ENCODE data around the gene TRIM47.

- TF ChIP-seq, protein P1, sequence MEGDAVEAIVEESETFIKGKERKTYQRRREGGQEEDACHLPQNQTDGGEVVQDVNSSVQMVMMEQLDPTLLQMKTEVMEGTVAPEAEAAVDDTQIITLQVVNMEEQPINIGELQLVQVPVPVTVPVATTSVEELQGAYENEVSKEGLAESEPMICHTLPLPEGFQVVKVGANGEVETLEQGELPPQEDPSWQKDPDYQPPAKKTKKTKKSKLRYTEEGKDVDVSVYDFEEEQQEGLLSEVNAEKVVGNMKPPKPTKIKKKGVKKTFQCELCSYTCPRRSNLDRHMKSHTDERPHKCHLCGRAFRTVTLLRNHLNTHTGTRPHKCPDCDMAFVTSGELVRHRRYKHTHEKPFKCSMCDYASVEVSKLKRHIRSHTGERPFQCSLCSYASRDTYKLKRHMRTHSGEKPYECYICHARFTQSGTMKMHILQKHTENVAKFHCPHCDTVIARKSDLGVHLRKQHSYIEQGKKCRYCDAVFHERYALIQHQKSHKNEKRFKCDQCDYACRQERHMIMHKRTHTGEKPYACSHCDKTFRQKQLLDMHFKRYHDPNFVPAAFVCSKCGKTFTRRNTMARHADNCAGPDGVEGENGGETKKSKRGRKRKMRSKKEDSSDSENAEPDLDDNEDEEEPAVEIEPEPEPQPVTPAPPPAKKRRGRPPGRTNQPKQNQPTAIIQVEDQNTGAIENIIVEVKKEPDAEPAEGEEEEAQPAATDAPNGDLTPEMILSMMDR (IDR thresholded peaks at IDR 0.05 in 2 of 3, conservative IDR thresholded peaks at IDR 0.05 in 1 of 3; ENCODE audit: borderline replicate concordance in 1 of 3, insufficient read depth in 1 of 3, low read depth in 2 of 3, low read length in 2 of 3), result no peak
- TF ChIP-seq EZH2 (IDR thresholded peaks at IDR 0.05), result no peak
- no peak for TF ChIP-seq RAD21 (IDR thresholded peaks at IDR 0.05; ENCODE audit: low read depth)
These were observed 4.6 kb downstream of the TRIM47 start for GRCh38 chr17:75873587-75874322.

Data from HCT116 (cell line).